Stimulated activated CD4-positive, alpha-beta T cell treated with anti-CD3 and anti-CD28 coated beads, Interleukin-1b, Interleukin-23, amount 100 ng/mL, for 48 hours (primary cell): ENCODE measurements around the gene CCL25.
A peak's percentile ranks its signal among the peaks of the same experiment; 100 is the strongest.
"Not testable (repeated sequence)": the region's sequence is repeated elsewhere in the genome, so short reads cannot be mapped to it uniquely, and the experiment has no call there.

Experiments
- DNase-seq: peaks from one replicate; pipeline ENCODE4 v3.0.0-alpha.2; 2020

CCL25 gene, protein sequence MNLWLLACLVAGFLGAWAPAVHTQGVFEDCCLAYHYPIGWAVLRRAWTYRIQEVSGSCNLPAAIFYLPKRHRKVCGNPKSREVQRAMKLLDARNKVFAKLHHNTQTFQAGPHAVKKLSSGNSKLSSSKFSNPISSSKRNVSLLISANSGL

DNA sequence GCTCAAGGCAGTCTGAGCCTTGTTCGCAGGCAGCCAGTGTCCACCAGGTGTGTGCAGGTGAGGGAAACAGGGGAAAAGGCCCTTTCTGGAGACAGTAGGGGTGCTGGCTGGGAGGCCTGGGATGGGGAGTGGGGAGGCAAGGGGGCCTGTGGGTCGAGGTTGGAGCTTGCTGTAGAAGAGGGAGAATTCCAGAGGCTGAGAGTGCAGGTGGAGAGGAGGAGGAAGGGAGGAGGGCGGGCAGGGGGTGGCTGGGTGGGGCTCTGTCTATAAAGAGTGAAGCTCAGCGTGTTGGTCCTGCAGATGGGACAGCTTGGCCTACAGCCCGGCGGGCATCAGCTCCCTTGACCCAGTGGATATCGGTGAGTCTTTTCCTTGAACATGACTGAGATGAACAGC, at the start of gene CCL25:
TSS of gene CCL25 (plus strand) at position 297 of the 396 bp plus-strand sequence. CDS start 290 bp downstream, outside the sequence.
- no peak for DNase-seq

DNA sequence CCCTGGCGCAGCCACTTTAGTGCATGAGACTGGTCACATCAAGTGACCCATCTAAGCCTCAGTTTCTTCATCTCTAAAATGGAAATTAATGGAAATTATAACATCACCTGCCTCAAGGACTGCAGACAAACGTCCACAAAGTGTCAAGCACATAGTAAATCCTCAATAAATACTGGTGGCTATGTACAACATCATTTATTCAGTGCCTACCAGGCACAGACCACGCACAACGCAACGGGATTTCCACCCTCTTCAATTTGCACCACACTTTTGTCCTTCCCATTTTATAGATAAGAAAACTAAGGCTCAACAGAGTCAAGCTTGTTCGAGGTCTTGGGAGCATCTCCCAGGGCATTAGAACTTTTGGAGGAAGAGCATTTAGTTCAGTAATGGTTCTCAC, 48.6 kb upstream of the CCL25 start:
- no peak for DNase-seq

DNA sequence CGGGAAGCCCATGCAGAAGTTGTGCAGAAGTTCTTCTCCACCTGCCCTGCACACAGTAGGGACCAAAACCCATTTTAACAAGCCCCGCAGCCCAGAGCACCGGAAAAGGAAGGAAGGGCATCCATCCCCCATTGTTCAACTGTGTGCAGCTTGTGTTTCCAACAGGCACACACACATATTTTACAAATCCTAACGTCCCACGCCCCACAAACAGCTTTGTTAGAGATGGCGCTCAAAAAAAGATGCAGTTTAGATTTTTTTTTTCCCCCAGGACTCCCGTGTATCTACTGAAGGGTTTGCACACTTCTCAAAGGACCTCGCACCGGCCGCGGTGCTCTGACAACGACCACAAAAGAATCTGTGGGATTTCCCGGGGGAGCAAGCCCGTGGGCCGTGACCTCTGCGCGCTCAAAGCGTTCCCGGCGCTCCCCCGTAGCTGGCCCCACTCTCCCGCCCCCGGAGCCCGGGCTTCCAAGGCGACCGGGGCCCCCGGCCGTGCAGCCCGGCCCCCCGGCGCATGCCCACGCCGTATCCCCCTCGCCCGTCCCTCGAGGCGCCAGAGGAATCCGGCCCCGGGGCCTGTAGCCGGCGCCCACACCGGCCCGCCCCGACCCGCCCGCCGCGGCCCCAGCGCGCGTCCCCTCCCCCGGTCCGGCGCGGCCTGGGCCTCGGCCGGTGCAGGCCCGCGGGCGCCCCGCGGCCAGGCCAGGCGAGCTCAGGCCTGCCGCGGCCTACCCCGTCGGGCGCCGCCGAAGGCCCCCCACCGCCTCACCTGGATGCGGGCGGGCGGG, 47.6 kb upstream of the CCL25 start:
- peak; percentile 7 for DNase-seq

DNA sequence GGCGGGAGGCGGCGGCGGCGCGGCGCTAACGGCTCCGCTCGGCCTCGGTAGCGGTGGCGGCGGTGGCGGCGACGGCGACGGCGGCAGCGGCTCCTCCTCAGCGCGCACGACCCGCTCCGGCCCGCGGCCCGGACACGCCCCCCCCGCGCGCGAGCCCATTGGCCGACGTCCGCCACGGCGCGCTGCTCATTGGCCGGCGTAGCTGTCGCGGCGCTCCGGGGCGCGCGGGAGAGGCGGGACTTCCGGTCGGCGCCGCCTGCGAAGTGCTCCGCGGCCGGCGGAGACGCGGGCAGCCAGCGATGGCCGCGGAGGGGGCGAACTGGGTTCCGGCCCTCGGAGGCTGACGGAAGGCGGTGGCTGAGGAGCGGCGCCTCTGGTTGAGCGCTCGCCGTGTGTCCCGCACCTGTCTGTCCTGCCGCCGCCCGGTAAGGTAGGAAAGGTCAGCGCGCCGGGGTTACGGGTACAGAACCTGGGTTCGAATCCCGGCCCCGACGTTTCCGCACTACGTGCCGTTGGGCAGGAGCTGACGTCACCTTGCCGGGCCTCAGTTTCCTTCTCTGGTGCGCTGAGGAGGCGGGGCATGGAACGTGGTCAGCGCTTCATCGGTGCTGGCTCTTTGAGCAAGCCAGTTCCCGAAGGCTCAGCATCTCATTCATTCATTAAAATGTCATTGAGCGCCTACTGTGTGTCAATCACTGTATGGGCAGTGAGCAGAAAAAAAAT, 46.9 kb upstream of the CCL25 start, which contains the start of gene ELAVL1:
TSS of gene ELAVL1 (minus strand) at position 108 of the 723 bp plus-strand sequence. CDS start 13,826 bp downstream, outside the sequence.
- DNase-seq: peak; percentile 89

DNA sequence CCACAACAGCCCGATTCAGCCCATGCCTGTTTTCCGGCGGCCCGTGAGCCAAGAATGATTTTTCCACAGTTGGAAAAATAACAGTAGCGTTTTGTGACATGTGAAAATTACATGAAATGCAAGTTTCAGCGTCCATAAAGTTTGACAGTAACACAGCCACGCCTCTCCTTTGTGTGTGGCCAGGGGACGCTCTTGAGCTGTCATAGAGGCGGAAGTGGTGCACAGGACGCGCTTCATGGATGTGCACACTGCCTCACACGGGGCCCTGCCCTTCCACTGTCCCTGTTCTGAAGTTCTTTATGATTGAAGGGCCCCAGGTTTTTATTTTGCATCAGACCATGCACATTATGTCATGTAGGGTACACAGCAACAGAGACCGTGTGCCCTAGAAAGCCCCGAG, 34.8 kb upstream of the CCL25 start:
- DNase-seq: no peak

DNA sequence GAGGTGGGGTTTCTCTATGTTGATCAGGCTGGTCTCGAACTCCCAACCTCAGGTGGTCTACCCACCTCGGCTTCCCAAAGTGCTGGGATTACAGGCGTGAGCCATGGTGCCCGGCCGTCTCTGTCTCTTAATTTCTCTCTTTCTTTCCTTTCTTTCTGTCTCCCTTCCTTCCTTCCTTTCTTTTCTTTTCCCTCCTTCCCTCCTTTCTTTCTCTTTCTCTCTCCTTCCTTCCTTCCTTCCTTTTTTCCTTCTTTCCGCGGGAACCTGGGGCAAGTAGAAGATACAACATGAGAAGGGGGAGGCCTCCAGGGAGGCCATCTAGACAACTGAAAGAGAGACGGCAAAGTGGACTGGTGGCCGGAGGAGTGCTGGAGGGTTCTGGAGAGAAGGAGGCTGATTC, 31.9 kb upstream of the CCL25 start:
- DNase-seq: no peak

DNA sequence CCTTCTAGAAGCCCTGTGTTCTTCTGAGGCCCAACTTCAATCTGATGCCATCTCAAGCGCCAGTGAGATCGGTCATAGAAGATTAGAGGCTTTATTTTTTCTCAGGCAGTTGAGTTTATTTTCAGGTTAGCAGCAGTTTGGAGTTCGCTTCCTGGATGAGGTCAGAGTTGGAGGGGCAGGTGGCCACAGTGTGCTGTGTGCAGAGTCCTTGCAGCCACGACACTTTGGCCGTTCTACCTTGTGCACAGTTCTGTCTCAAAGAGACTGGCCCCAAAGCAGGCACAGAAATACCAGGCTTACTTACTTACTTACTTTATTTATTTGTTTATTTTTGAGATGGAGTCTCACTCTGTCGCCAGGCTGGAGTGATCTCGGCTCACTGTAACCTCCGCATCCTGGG, 31.2 kb upstream of the CCL25 start:
- DNase-seq: no peak

DNA sequence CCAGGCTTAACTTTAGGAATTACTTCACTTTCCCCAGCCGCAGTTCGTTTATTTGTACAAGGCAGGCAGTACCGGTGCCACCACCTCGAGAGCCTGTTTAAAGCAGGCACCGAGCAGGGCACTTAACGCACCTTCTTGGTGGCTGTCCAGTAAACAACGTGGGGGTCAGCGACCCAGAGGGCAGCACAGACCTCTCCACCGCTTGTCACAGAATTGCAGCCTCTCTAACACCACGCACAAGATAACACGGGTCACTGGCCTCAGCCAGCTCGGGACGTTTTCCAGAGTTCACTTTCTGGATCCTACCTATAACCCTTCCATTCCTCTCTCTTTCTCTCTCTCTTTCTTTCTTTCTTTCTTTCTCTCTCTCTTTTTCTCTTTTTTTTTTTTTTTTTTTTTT, 30.3 kb upstream of the CCL25 start:
- DNase-seq: no peak

DNA sequence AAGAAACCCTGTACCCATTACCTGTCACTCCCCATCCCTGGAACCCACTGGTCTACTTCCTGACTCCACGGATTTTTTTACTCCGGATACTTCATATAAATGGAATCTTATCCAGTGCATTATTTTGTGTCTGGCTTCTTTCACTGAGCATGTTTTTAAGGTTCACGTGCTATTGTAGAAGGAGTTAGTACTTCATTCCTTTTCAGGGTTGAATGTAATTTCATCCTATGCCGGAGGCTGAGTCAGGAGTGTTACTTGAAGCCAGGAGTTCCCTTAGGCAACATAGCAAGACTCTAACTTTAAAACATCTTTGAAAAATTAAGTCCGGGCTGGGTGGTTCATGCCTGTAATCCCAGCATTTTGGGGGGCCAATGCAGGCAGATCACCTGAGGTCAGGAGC, 29.2 kb upstream of the CCL25 start:
- no peak for DNase-seq

DNA sequence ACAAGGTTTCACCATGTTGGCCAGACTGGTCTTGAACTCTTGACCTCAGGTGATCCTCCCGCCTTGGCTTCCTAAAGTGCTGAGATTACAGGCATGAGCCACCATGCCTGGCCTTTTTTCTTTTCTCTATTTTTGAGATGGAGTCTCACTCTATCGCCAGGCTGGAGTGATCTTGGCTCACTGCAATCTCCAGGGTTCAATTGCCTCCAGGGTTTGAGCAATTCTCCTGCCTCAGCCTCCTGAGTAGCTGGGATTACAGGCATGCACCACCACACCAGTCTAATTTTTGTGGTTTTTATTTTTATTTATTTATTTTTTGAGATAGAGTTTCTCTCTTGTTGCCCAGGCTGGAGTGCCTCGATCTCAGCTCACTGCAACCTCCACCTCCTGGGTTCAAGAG, 28.3 kb upstream of the CCL25 start:
- DNase-seq: not testable (repeated sequence)

DNA sequence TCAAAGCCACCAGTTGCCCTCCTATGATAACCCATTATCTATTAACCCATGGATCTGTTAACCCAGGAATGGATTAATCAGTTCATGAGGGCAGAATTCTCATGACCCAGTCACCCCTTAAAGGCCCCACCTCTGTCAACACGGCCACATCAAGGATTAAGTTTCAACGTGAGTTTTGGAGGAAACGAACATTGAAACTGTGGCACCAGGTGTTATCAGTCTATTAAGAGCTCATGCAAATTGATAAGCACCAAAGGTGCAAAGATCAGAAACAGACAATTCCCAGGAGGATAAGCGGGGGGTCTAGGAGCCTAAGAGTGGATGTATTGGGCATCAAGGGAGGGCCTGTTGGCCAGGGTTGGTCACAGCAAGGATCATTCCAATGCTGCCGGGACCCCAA, 27.2 kb upstream of the CCL25 start:
- no peak for DNase-seq

DNA sequence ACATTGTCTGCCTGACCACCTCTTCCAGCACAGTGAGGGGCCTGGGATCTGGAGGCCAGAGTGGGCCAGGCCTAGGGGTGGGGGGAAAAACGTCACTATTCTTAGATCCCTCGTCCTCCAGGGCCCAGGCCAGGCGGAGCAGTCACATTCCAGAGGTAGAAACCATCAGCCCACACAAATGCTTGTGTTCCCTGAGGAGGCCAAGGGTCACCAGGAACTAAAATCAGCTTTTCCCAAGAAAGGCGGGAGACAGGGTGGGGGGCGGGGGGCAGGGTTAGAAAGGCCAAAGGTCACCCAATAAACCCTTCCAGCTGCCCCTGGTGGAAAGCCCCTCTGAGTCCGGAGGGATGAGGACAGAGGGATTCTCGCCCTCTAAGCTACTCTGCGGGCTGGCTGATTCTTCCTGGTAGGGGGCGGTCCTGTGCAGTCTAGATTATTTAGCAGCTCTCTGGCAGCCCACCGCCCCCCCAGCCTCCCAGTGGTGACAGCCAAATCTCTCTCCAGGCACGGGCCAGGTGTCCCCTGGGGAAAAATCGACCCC, 23.5 kb upstream of the CCL25 start:
- DNase-seq: no peak

DNA sequence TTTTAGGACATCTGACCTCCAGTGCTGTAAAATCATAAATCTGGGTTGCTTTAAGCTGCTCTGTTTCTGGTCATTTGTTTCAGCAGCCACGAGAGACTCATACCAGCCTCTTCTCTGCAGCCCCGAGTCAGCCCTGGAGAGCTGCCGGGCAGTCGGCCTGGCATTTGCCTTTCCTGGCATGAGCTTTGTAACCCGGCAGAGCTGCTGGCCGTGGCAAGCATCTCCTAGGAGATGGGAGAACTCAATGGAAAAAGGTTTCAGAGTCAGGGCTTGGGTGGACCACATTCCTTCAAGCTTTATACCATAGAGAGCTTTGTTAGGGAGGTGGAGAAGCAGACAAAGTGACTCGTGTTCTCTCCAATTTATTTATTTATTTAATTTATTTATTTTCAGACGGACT, 21.6 kb upstream of the CCL25 start:
- DNase-seq: no peak

DNA sequence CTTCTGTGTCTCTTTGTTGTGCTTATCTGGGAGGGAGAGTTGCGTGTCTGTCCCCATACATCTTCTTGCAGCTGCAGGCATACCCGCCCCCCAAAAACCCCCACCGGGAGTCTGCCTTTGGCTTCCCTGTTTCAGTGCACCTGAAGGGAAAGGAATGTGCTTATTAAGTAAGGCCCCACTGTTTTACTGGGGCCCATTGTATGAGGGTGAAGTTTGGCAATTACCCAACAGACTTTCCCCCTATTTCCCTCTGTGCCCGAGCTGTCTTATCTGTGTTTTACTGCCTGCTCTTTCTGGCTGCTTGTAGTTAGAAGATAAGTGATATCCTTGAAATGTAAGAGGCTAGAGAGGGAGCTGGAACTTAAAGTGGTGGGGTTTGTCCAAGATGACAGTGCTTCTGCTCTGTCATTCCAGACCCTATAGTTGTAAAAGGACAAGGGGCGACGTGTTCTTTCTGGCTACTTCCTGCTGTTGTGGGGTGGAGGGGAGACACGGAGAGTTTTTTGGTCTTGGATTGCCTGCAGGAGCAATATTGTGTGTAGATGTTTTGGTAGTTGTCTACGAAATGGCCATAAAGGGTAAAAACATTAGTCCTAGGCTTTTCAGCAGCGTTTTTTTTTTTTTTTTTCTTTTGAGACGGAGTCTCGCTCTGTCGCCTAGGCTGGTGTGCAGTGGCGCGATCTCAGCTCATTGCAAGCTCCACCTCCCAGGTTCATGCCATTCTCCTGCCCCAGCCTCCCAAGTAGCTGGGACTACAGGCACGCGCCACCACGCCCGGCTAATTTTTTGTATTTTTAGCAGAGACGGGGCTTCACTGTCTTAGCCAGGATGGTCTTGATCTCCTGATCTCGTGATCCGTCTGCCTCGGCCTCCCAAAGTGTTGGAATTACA, 19.0 kb upstream of the CCL25 start:
- DNase-seq: not testable (repeated sequence)

DNA sequence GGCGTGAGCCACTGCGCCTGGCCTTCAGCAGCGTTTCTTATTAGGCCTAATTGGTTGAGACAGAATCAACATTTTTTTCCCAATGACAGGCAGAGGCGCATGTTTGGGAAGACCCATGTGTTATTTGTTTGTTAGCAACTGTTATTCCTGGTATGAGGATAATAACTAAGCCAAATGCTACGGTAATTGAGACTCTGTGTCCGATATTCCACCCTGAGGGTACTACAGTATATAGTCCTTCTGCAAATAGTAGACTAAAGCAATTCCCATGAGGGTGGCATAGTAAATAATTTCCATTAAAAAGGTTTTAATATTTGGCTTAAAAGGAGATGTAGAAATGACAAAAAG, 18.4 kb upstream of the CCL25 start:
- no peak for DNase-seq

DNA sequence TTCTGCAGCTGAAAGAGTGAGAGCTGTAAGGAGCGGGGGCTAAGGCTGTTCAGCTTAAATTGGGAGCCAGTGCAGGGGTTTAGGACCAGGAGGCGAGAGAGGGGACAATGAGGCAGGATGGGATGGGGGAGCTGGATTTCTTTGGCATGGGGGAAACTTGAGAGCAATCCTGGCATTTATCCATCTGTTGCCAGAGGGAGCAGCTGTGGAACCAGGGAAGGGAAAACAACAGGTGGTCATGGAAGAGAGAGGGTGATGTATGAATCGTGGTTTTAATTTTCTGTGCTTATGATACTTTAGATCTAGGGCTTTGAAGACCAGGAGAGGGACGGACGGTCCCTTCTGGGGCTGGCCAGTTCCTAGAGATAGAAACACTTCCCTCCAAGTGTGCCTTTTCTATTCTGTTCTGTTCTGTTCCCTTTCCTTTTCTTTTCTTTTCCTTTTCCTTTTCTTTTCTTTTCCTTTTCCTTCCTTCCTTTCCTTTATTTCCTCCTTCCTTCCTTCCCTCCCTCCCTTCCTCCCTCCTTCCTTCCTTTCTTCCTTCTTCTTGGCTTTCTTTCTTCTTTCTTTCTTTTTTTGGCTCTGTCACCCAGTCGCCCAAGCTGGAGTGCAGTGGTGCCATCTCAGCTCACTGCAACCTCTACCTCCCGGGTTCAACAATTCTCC, 16.0 kb upstream of the CCL25 start:
- no peak for DNase-seq

DNA sequence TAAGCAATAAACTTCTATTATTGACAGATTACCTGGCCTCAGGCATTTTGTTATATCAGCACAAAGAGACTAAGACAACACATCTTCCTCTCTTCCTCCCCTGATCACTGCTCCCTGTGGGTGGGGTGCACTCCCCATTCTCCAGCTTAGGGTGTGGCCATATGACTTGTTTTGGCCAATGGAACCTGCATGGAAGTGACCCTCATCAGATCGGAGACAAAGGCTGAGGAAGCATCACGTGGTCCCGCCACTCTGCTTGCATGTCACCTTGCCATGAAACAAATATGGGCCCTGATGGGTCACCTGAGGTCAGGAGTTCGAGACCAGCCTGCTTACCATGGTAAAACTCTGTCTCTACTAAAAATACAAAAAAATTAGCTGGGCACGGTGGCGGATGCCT, 13.7 kb upstream of the CCL25 start:
- DNase-seq: no peak

DNA sequence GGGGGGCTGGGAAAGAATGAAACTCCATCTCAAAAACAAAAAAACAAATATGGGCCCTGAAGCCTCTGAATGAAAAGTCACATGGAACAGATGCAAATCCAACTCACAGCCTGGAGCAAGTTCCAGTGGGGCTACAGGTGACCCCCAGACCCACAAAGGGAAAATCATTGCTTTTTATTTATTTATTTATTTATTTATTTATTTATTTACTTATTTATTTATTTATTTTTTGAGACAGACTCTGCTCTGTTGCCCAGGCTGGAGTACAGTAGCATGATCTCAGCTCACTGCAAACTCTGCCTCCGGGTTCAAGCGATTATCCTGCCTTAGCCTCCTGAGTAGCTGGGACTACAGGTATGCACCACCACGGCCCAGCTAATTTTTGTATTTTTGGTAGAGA, 13.3 kb upstream of the CCL25 start:
- DNase-seq: no peak

DNA sequence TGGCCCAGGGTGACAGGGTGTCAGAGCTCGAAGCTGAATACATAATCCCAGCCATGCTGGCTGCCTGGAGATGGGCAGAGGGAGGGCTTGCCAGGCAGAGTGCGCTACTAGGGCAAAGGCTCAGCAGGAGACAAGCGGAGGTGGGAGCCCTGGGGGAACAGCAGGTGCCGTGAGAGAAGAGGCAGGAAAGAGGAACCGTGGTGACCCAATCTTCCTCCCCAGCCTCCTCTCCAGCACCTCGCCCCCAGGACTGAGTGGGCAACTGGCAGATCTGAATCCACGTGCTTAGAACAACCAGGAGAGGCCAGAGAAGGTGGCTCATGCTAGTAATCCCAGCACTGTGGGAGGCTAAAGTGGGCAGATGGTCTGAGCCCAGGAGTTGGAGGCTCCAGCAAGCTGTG, 11.0 kb upstream of the CCL25 start:
- DNase-seq: no peak

DNA sequence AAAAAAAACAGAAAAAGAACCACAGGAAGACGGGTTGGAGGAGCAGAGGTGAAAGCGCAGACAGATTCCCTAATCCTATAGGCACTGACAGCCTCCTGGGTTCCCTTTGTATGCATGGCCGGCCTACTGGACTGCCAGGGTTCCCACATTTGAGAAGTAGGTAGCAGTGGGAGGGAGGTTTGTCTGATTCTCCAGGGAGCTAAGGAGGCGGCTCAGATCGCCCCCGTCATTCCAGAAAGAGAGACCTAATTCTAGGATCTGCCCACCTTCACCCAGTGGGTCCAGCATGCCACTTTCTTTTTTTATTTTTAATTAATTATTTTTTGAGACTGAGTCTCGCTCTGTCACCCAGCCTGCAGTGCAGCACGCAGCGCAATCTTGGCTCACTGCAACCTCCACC, 9.7 kb upstream of the CCL25 start:
- no peak for DNase-seq

DNA sequence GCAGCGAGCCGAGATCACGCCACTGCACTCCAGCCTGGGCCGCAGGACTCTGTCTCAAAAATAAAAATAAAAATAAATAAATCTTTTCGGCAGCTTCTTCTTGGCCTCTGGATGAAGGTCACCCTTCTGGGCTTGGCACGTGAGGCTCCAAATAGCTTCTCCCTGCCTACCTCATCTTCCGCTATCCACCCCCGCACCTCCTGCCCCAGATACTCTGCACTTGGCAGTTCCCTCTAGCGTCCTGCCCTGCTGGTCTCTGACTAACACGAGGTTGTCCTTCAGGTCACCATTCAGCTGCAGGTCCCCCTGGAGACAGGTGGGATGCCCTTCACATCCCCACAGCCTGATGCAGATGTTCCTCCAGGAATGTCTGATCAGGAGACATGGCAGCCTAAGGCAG, 8.5 kb upstream of the CCL25 start:
- no peak for DNase-seq

DNA sequence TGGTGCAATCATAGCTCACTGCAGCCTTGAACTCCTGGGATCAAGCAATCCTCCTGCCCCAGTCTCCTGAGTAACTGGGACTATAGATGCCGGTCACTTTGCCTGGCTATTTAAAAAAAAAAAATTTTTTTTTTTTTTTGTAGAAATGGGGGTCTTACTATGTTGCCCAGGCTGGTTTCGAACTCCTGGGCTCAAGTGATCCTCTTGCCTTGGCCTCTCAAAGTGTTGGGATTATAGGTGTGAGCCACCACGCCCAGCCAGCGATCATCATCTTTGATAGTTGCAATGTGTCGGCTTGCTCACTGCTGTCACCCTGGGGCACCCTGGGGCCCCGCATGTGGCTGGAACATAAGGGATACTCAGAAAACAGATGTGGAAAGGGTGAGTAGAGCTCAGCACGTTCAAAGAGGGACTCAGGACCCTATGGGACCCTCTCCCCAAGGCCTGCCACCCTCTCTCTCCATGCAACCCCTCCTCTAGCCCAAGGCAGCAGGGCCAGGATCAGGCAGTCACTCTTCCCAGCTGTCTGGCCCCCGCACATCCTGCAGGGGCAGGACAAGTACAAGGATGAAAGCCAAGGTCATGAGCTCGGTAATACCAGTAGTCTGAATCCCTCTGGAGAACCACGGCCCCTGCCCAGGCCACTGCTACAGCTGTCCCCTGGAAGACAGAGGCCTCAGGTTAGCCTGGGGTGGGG, 6.5 kb upstream of the CCL25 start:
- DNase-seq: no peak
